Activated T-cell treated with anti-CD3 and anti-CD28 coated beads, Interleukin-2, amount 50 U/mL, for 72 hours (primary cell): Measurements from ENCODE around the gene MRPL18. TPM values are rescaled to one million over a fixed set of nuclear protein-coding genes. Genes with fewer than 3 reads are reported as not detected.

Experiments
- ATAC-seq, 2 donors: fragments of 150-1000 bp; cut with Tn5 transposase; replicated peaks in 1 of 2; 2 replicates each; pipeline ENCODE4 v1.10.0; 2021; ENCODE audit warnings: moderate library complexity in 2 of 2, mild to moderate bottlenecking in 1 of 2
- DNase-seq, 2 donors: peaks; one replicate each; pipeline ENCODE4 v3.0.0; 2021 to 2022; ENCODE audit warnings: mixed read lengths in 1 of 2
- H3K27ac Mint-ChIP-seq: one replicate; pipeline ENCODE4 v1.8.0; 2022; ENCODE audit warnings: mild to moderate bottlenecking, moderate library complexity, mixed read lengths
- H3K27me3 Mint-ChIP-seq: one replicate; pipeline ENCODE4 v1.8.0; 2022; ENCODE audit warnings: low read depth, mixed read lengths
- H3K36me3 Mint-ChIP-seq, 2 donors: one replicate each; pipeline ENCODE4 v1.8.0; 2022; ENCODE audit warnings: mixed read lengths in 2 of 2, mild to moderate bottlenecking in 1 of 2; ENCODE audit not compliant: insufficient read depth in 2 of 2
- H3K4me1 Mint-ChIP-seq: one replicate; pipeline ENCODE4 v1.8.0; 2022; ENCODE audit warnings: low read depth, mixed read lengths
- H3K4me3 Mint-ChIP-seq, 2 donors: one replicate each; pipeline ENCODE4 v1.8.0; 2022; ENCODE audit warnings: mild to moderate bottlenecking in 2 of 2, mixed read lengths in 2 of 2, moderate library complexity in 2 of 2
- H3K9me3 Mint-ChIP-seq, 2 donors: one replicate each; pipeline ENCODE4 v1.8.0; 2022; ENCODE audit warnings: mixed read lengths in 2 of 2
- total RNA-seq, 2 donors: library from RNA; stranded (reverse); gene quantifications; one replicate each; pipeline ENCODE4 v1.2.3, GENCODE V29; 2022

Gene MRPL18
- total RNA-seq, 2 donors from 2014 or later = 58.5 to 60.5 TPM

GRCh38 chr6:159828074-159828473, 37.8 kb downstream of the MRPL18 start:
- Mint-ChIP-seq H3K27ac (no peak overlapping the region), H3K9me3 (no peaks in the 10 kb centered on the region), H3K36me3 (no peaks in the 10 kb centered on the region), H3K4me3 (no peak overlapping the region), H3K4me1 (peaks cover 5% of the 10 kb centered on the region), H3K27me3 (no peaks in the 10 kb centered on the region)
- ATAC-seq (no peak), DNase-seq (no peak)

DNA sequence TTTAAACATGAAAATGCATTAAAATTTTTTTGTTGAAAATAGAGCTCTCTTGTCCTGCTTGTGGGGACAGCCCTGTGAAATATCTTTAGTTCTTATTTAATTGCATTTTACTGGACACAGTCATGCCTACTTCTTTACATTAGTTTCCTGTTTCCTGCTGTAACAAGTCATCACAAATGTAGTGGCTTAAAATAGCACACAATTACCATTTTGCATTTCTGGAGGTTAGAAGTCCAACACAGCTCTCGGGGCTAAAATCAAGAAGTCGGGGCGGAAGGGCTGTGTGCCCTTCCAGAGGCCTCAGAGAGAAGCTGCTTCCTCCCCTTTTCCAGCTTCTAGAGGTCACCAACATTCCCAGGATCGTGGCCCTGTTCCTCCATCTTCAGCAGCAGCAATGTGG, 39.3 kb downstream of the MRPL18 start:
- H3K27me3 Mint-ChIP-seq = no peaks in the 10 kb centered on the region
- H3K9me3 Mint-ChIP-seq = no peaks in the 10 kb centered on the region
- H3K4me3 Mint-ChIP-seq = no peak overlapping the region
- peaks cover 10% of the 10 kb centered on the region for H3K4me1 Mint-ChIP-seq
- ATAC-seq = no peak
- H3K27ac Mint-ChIP-seq = no peak overlapping the region
- no peak for DNase-seq
- H3K36me3 Mint-ChIP-seq = no peaks in the 10 kb centered on the region

DNA sequence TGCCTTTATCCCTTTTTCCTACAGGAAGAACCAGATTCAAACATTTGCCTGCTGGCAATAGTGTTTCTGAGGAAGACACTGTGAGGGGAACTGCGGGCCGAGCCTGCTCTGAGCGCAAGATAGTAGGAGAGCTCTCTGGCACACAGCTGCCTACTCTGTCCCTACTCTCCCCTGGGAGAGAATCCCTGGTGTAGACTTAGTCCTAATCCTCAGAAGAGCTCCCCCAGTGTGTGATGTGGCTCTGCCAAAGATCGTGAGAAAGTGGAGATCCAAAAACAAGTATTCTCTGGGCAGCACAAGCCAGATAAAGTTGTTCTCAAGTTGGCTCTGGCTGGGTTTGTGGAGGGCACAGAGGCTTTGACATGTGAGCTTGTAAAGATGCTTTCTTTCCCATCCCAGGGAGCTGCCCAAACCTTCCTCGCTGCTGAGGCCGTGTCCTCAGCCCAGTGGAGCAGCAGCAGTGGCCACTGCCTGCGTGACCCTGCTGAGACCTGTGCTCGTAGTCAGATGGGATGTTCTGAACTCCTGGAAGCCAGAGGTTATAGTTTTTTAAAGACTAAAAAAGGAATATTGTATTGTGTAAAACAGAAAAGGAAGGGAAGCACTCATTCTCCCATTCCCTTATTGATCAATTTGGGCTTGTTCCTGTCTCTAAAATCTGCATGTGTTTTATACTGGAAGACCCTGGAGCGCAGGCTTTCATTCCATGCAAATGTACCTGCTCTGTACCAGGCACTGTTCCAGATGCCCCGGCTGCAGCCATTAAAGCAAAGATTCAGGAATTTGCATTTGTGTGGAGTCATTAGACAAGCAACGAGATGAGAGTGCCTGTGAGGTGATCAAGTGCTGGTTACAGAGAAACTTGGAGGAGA, 40.5 kb downstream of the MRPL18 start:
- Mint-ChIP-seq H3K27me3 (no peaks in the 10 kb centered on the region), H3K4me3 (no peak overlapping the region), H3K36me3 (no peaks in the 10 kb centered on the region), H3K27ac (no peak overlapping the region), H3K9me3 (no peaks in the 10 kb centered on the region), H3K4me1 (peaks cover 10% of the 10 kb centered on the region)
- DNase-seq (no peak), ATAC-seq (no peak)

- no peak for ATAC-seq
- Mint-ChIP-seq H3K27ac (no peak overlapping the region), H3K27me3 (no peaks in the 10 kb centered on the region), H3K4me3 (no peak overlapping the region), H3K9me3 (no peaks in the 10 kb centered on the region), H3K4me1 (peaks cover 10% of the 10 kb centered on the region), H3K36me3 (no peaks in the 10 kb centered on the region)
- no peak for DNase-seq
Measured at GRCh38 chr6:159831373-159831679, 41.1 kb downstream of the MRPL18 start.

GRCh38 chr6:159832946-159833345, 42.7 kb downstream of the MRPL18 start:
- peaks cover 10% of the 10 kb centered on the region for H3K4me1 Mint-ChIP-seq
- H3K36me3 Mint-ChIP-seq = no peaks in the 10 kb centered on the region
- DNase-seq = no peak
- ATAC-seq = no peak
- no peak overlapping the region for H3K27ac Mint-ChIP-seq
- H3K27me3 Mint-ChIP-seq = no peaks in the 10 kb centered on the region
- H3K4me3 Mint-ChIP-seq = no peak overlapping the region
- H3K9me3 Mint-ChIP-seq = no peaks in the 10 kb centered on the region

DNA sequence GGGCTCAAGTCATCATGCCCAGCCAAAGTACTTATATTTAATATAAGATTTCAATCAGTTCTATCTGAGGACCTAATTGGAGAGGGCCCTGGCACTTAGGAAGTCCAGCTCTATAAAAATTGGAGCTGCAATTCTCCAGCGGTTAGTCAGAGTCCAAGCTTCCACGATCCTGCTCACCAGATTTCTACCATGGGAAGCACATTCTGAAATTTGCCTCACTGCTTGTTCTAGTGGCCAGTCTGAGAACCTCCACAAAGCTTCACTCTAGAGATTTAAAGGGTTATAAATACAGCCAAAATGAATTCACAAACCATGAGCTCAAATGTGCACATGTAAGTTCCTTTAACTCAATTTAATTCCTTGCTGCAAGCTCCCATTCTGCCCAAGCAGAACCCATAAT, 43.3 kb downstream of the MRPL18 start:
- Mint-ChIP-seq H3K9me3 (no peaks in the 10 kb centered on the region), H3K27ac (no peak overlapping the region), H3K4me1 (peaks cover 10% of the 10 kb centered on the region), H3K4me3 (no peak overlapping the region), H3K36me3 (no peaks in the 10 kb centered on the region), H3K27me3 (no peaks in the 10 kb centered on the region)
- DNase-seq (no peak), ATAC-seq (no peak)

DNA sequence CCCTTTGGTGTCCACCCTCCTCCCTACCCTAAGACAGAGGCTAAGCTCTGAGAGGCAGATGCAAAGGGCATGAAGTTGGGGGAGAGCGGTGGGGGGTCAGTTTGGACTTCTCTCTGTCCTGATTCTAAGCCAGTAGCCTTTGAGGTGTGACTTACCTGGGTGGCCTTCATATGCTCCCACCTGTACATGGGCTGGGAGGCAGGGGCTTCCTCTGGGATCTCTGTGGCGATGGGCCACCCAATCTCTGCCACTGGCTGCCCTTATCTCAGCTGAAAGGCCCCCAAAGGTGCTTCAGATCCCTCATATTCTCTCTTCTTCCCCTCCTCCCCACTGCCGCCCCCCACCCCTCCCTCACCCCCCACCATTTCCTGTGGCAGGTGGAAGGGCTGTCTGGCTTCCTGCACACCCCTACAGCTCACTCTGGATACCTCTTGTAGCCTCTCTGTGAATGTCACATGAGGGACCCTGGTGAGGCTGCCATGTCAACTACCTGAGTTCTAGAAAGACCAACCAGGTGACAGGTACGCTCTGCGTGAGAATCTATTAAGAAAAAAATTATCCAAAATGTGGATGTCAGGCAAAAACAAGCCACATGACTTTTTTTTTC, 43.8 kb downstream of the MRPL18 start:
- no peak for ATAC-seq
- Mint-ChIP-seq H3K27ac (no peak overlapping the region), H3K36me3 (no peaks in the 10 kb centered on the region), H3K4me1 (peaks cover 10% of the 10 kb centered on the region), H3K27me3 (no peaks in the 10 kb centered on the region), H3K4me3 (no peak overlapping the region), H3K9me3 (no peaks in the 10 kb centered on the region)
- no peak for DNase-seq

DNA sequence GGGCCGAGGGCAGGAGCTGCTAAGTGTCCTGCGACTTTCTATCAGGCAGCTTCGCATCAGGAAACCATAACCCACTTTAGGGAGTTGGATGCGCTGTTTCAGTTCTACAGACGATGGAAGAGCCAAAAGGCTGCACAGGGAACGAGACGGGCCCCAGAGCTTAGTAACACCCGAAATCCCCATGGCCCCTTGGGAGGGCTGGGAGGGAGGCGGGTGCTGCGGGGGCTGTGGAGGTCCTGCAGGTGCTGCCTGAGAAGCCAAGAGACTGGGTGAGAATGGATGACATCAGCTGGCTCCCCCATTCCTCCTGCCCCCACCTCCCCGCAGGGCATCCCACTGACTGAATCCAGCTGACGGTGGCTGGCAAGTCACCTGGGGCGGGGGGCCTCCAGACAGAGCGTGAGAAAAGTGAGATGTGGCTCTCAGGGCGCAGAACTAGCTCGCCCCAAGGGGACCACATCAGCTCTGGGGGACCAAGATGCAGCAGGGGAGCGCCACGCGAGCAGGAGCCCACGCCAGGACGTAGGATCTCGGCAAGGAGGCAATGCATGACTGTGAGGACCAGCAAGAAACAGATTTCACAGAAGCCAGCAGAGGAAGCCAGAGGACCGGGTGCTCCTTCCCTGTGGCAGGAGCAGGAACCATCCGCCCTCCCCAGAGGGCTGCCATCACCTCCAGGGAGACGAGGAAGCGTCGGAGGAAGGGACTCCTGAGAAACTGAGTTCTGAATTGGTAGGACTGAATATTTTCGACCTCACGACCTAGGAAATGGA, 46.6 kb downstream of the MRPL18 start:
- DNase-seq (no peak), ATAC-seq (no peak)
- no peak overlapping the region for H3K4me3 Mint-ChIP-seq
- H3K36me3 Mint-ChIP-seq = no peaks in the 10 kb centered on the region
- no peaks in the 10 kb centered on the region for H3K9me3 Mint-ChIP-seq
- H3K27me3 Mint-ChIP-seq = peaks cover 6% of the 10 kb centered on the region
- H3K4me1 Mint-ChIP-seq = peaks cover 5% of the 10 kb centered on the region
- H3K27ac Mint-ChIP-seq = no peak overlapping the region

- DNase-seq (no peak), ATAC-seq (no peak)
- Mint-ChIP-seq H3K27me3 (peaks cover 8% of the 10 kb centered on the region), H3K9me3 (no peaks in the 10 kb centered on the region), H3K36me3 (no peaks in the 10 kb centered on the region), H3K4me1 (peaks cover 5% of the 10 kb centered on the region), H3K4me3 (no peak overlapping the region), H3K27ac (no peak overlapping the region)
Measured at GRCh38 chr6:159837511-159837910, 47.2 kb downstream of the MRPL18 start.

GRCh38 chr6:159838020-159838744, 47.9 kb downstream of the MRPL18 start:
- peaks cover 5% of the 10 kb centered on the region for H3K4me1 Mint-ChIP-seq
- no peaks in the 10 kb centered on the region for H3K9me3 Mint-ChIP-seq
- H3K4me3 Mint-ChIP-seq = no peak overlapping the region
- H3K27me3 Mint-ChIP-seq = peaks cover 8% of the 10 kb centered on the region
- H3K36me3 Mint-ChIP-seq = no peaks in the 10 kb centered on the region
- DNase-seq (no peak), ATAC-seq (no peak)
- no peak overlapping the region for H3K27ac Mint-ChIP-seq

DNA sequence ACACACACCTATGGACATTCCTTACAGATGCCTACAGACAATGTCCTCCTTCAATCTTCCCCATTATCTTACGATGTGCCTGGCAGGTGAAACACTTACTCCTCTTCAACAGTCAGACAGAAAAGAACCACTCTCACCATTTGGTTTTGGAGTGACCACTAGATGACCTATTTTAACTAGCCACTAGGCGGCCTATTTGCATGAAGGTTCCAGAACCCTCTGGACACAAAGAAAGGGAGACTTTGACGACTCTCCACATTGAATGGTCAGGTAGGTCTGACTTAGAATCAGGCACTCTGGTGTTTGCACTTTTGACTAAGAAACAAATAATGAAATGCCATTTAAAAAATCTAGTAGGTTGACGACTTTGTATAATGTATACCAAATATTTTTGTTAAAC, 51.8 kb downstream of the MRPL18 start:
- ATAC-seq (no peak), DNase-seq (no peak)
- Mint-ChIP-seq H3K27me3 (peaks cover 8% of the 10 kb centered on the region), H3K9me3 (no peaks in the 10 kb centered on the region), H3K27ac (no peak overlapping the region), H3K36me3 (no peaks in the 10 kb centered on the region), H3K4me3 (no peak overlapping the region), H3K4me1 (no peaks in the 10 kb centered on the region)

- Mint-ChIP-seq H3K27ac (no peak overlapping the region), H3K36me3 (peaks cover 0 to 3% of the 10 kb centered on the region in 2 donors), H3K27me3 (peaks cover 8% of the 10 kb centered on the region), H3K4me1 (no peaks in the 10 kb centered on the region), H3K4me3 (no peak overlapping the region), H3K9me3 (peaks cover under 1 to 5% of the 10 kb centered on the region in 2 donors)
- no peak for ATAC-seq
- no peak for DNase-seq
Measured at GRCh38 chr6:159844737-159845645, 54.7 kb downstream of the MRPL18 start.
